HepG2 (cell line): Measurements from ENCODE around the gene STX12. TPM values are rescaled to one million over a fixed set of nuclear protein-coding genes. Genes with fewer than 3 reads are reported as not detected.

Experiments
- ATF7 ChIP-seq, 2 experiments: fragments of 450-650 bp in 1 of 2; sonication (generic) in 1 of 2; formaldehyde crosslinking in 1 of 2; IDR thresholded peaks; 2 replicates each; pipeline versions ENCODE4 v1.4.0 to v1.6.1; 2016 to 2020; ENCODE audit warnings: antibody characterized with exemption in 1 of 2, mild to moderate bottlenecking in 1 of 2, missing genetic modification reagents in 1 of 2
- GTF3A ChIP-seq: sonication (generic); formaldehyde crosslinking; conservative IDR thresholded peaks from 2 replicates; pipeline ENCODE4 v1.4.0; 2020; ENCODE audit warnings: mild to moderate bottlenecking, missing genetic modification reagents
- HOXA3 ChIP-seq: sonication (generic); formaldehyde crosslinking; IDR thresholded peaks from 2 replicates; pipeline ENCODE4 v1.5.0; 2020; ENCODE audit warnings: missing genetic modification reagents
- KLF6 ChIP-seq: IDR thresholded peaks from 2 replicates; pipeline ENCODE4 v1.8.0; 2016; ENCODE audit warnings: missing biosample characterization, missing genetic modification reagents
- MIXL1 ChIP-seq: IDR thresholded peaks from 2 replicates; pipeline ENCODE4 v1.6.1; 2016
- NKX3-1 ChIP-seq: sonication (generic); formaldehyde crosslinking; IDR thresholded peaks from 2 replicates; pipeline ENCODE4 v1.5.0; 2020; ENCODE audit warnings: missing genetic modification reagents
- PHF20 ChIP-seq: sonication (generic); formaldehyde crosslinking; IDR thresholded peaks from 2 replicates; pipeline ENCODE4 v1.5.0; 2020; ENCODE audit warnings: mild to moderate bottlenecking, missing genetic modification reagents
- POLR2AphosphoS2 ChIP-seq: IDR thresholded peaks from 2 replicates; pipeline ENCODE4 v1.6.1; 2011; ENCODE audit warnings: low read depth, low read length, improper control_type of control experiment
- SETDB1 ChIP-seq: sonication (generic); formaldehyde crosslinking; IDR thresholded peaks from 2 replicates; pipeline ENCODE4 v1.5.1; 2020; ENCODE audit warnings: missing genetic modification reagents, mild to moderate bottlenecking, borderline replicate concordance
- SKI ChIP-seq: fragments of 450-650 bp; IDR thresholded peaks from one replicate; pipeline ENCODE4 v1.6.1; 2018; ENCODE audit warnings: mild to moderate bottlenecking; ENCODE audit not compliant: partially characterized antibody
- SMAD3 ChIP-seq: sonication (generic); formaldehyde crosslinking; IDR thresholded peaks from 2 replicates; pipeline ENCODE4 v1.4.0; 2020; ENCODE audit warnings: missing genetic modification reagents
- SRSF4 ChIP-seq: fragments of 200-400 bp; formaldehyde crosslinking; IDR thresholded peaks from one replicate; pipeline ENCODE4 v1.6.1; 2018; ENCODE audit warnings: mild to moderate bottlenecking, low read depth, low read length, moderate library complexity; ENCODE audit not compliant: poor library complexity, severe bottlenecking
- TAF15 ChIP-seq: fragments of 200-400 bp; formaldehyde crosslinking; IDR thresholded peaks from one replicate; pipeline ENCODE4 v1.6.1; 2018; ENCODE audit warnings: mild to moderate bottlenecking, low read depth, low read length; ENCODE audit not compliant: poor library complexity, severe bottlenecking
- ZFP37 ChIP-seq: sonication (generic); formaldehyde crosslinking; IDR thresholded peaks from 2 replicates; pipeline ENCODE4 v1.4.0; 2020; ENCODE audit warnings: missing genetic modification reagents, borderline replicate concordance
- ZNF180 ChIP-seq: sonication (generic); formaldehyde crosslinking; IDR thresholded peaks from 2 replicates; pipeline ENCODE4 v1.4.0; 2020; ENCODE audit warnings: low read depth, missing genetic modification reagents, borderline replicate concordance
- ZNF746 ChIP-seq: sonication (generic); formaldehyde crosslinking; IDR thresholded peaks from 2 replicates; pipeline ENCODE4 v1.8.0; 2022; ENCODE audit warnings: mild to moderate bottlenecking, missing genetic modification reagents
- ZSCAN25 ChIP-seq: sonication (generic); formaldehyde crosslinking; IDR thresholded peaks from 2 replicates; pipeline ENCODE4 v1.8.0; 2022; ENCODE audit warnings: mild to moderate bottlenecking, missing genetic modification reagents
- polyA plus RNA-seq, 8 experiments: library from polyadenylated mRNA; depleted of rRNA in 3 of 8; stranded (reverse) in 7 of 8; unstranded in 1 of 8; fragments of >200 nt; fragmentation: Illumina TruSeq in 4 of 8; extraction: Trizol in 4 of 8; gene quantifications; 2 replicates each; pipeline versions ENCODE4 v1.2.1 to v1.2.3, GENCODE V29; 2011 to 2016; ENCODE audit warnings: low read depth in 4 of 8, missing spikeins in 1 of 8, mixed read lengths in 1 of 8; ENCODE audit not compliant: insufficient read depth in 1 of 8
- total RNA-seq, 5 experiments: library from RNA; depleted of rRNA; stranded (reverse); fragments of >200 nt; fragmentation: Illumina TruSeq; extraction: Trizol; gene quantifications; 2 replicates each; pipeline ENCODE4 v1.2.3, GENCODE V29; 2016; ENCODE audit warnings: low read depth in 1 of 5
- TF ChIP-seq, protein P1 (sequence below): sonication (generic); formaldehyde crosslinking; IDR thresholded peaks from 2 replicates; pipeline ENCODE4 v1.4.0; 2020; ENCODE audit warnings: missing genetic modification reagents
- TF ChIP-seq, protein P2 (sequence below): sonication (generic); formaldehyde crosslinking; IDR thresholded peaks from 2 replicates; pipeline ENCODE4 v1.9.0; 2021; ENCODE audit warnings: missing genetic modification reagents, borderline replicate concordance
- TF ChIP-seq, protein P3 (sequence below): sonication (generic); formaldehyde crosslinking; IDR thresholded peaks from 2 replicates; pipeline ENCODE4 v1.4.0; 2020; ENCODE audit warnings: mild to moderate bottlenecking, low read depth, missing genetic modification reagents
- TF ChIP-seq, protein P4 (sequence below): sonication (generic); formaldehyde crosslinking; IDR thresholded peaks from 2 replicates; pipeline ENCODE4 v1.8.1; 2023; ENCODE audit warnings: mild to moderate bottlenecking, missing genetic modification reagents
- TF ChIP-seq, protein P5 (sequence below): sonication (generic); formaldehyde crosslinking; IDR thresholded peaks from 2 replicates; pipeline ENCODE4 v1.4.0; 2020; ENCODE audit warnings: mild to moderate bottlenecking, missing genetic modification reagents

The STX12 gene
- total and polyA plus RNA-seq, 2 of the 13 experiments (the other 11 are each of a cell fraction or from before 2014, with no cell fraction given): 9.0 to 19.7 TPM

DNA sequence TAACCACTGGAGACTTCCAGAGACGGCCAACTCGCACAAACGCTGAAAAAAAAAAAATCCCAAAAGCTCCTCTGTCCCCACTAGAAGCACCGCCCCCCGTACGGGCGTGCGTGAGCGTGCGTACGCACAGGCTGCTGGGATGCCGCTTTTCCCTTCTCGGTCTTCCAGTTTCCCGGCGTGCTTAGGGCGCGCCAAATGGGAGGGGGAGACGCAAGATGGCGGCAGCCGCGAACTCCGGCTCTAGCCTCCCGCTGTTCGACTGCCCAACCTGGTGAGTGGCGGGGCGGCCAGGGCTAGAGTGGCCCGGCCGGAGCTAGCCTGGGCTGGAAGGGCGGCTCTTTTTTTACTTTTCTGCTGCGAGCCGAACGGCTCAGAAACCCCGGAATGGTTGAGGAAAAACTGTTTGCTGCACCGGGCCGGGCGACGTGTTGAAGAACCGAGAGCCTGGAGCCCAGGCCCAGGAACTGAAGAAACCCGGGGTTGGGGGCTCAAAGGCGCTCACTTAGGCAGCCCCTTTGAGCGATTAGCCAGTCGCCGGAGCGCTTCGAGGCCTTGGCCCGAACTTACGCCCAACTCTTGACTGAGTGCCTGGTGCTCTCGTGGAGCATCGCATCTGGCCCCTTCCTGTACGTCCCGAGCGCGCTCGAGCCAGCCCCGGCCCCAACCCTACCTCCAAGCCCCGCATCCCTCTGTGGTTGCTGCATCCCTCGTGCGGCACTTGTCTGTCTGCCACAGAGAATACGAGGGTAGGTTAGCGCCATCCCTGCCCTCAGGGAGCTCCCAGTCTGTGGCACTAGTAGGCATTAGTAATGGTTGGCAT lies 57.8 kb downstream of the STX12 start, which contains the start of gene PPP1R8 (continued):
- TF ChIP-seq ZSCAN25 (CRISPR knock-in tag) (peak; percentile 37; the same call in 1 of the 2 replicates), PHF20 (peak; percentile 85), NKX3-1 (CRISPR knock-in tag) (no peak), GTF3A (CRISPR knock-in tag) (no peak), HOXA3 (CRISPR knock-in tag) (peak; percentile 86), KLF6 (CRISPR knock-in tag) (peak; percentile 85; the same call in 1 of the 2 replicates), SRSF4 (no peak), POLR2AphosphoS2 (no peak), ZFP37 (CRISPR knock-in tag) (no peak), ZNF180 (CRISPR knock-in tag) (no peak), ZNF746 (CRISPR knock-in tag) (peak; percentile 44; the same call in 1 of the 2 replicates), MIXL1 (CRISPR knock-in tag) (peak; percentile 82), SMAD3 (CRISPR knock-in tag) (peak; percentile 81; the same call in 1 of the 2 replicates), SKI (no peak), ATF7 (IDR thresholded peaks at IDR 0.05) (no peak), ATF7 (CRISPR knock-in tag; IDR thresholded peaks at IDR 0.05) (no peak), TAF15 (no peak), SETDB1 (CRISPR knock-in tag) (no peak)
- TF ChIP-seq, protein P1, sequence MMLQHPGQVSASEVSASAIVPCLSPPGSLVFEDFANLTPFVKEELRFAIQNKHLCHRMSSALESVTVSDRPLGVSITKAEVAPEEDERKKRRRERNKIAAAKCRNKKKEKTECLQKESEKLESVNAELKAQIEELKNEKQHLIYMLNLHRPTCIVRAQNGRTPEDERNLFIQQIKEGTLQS: no peak
- TF ChIP-seq, protein P2, sequence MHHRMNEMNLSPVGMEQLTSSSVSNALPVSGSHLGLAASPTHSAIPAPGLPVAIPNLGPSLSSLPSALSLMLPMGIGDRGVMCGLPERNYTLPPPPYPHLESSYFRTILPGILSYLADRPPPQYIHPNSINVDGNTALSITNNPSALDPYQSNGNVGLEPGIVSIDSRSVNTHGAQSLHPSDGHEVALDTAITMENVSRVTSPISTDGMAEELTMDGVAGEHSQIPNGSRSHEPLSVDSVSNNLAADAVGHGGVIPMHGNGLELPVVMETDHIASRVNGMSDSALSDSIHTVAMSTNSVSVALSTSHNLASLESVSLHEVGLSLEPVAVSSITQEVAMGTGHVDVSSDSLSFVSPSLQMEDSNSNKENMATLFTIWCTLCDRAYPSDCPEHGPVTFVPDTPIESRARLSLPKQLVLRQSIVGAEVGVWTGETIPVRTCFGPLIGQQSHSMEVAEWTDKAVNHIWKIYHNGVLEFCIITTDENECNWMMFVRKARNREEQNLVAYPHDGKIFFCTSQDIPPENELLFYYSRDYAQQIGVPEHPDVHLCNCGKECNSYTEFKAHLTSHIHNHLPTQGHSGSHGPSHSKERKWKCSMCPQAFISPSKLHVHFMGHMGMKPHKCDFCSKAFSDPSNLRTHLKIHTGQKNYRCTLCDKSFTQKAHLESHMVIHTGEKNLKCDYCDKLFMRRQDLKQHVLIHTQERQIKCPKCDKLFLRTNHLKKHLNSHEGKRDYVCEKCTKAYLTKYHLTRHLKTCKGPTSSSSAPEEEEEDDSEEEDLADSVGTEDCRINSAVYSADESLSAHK: no peak
- TF ChIP-seq, protein P3, sequence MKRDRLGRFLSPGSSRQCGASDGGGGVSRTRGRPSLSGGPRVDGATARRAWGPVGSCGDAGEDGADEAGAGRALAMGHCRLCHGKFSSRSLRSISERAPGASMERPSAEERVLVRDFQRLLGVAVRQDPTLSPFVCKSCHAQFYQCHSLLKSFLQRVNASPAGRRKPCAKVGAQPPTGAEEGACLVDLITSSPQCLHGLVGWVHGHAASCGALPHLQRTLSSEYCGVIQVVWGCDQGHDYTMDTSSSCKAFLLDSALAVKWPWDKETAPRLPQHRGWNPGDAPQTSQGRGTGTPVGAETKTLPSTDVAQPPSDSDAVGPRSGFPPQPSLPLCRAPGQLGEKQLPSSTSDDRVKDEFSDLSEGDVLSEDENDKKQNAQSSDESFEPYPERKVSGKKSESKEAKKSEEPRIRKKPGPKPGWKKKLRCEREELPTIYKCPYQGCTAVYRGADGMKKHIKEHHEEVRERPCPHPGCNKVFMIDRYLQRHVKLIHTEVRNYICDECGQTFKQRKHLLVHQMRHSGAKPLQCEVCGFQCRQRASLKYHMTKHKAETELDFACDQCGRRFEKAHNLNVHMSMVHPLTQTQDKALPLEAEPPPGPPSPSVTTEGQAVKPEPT (CRISPR knock-in tag): no peak
- TF ChIP-seq, protein P4, sequence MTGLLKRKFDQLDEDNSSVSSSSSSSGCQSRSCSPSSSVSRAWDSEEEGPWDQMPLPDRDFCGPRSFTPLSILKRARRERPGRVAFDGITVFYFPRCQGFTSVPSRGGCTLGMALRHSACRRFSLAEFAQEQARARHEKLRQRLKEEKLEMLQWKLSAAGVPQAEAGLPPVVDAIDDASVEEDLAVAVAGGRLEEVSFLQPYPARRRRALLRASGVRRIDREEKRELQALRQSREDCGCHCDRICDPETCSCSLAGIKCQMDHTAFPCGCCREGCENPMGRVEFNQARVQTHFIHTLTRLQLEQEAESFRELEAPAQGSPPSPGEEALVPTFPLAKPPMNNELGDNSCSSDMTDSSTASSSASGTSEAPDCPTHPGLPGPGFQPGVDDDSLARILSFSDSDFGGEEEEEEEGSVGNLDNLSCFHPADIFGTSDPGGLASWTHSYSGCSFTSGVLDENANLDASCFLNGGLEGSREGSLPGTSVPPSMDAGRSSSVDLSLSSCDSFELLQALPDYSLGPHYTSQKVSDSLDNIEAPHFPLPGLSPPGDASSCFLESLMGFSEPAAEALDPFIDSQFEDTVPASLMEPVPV (CRISPR knock-in tag): no peak
- TF ChIP-seq, protein P5, sequence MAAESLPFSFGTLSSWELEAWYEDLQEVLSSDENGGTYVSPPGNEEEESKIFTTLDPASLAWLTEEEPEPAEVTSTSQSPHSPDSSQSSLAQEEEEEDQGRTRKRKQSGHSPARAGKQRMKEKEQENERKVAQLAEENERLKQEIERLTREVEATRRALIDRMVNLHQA (CRISPR knock-in tag): no peak
